ENCODE measurements around the gene KRTAP3-3. TPM values are rescaled to one million over a fixed set of nuclear protein-coding genes. Genes with fewer than 3 reads are reported as not detected.

The KRTAP3-3 gene
- total RNA-seq, 1 experiment from 2014 or later, result not detected

DNA sequence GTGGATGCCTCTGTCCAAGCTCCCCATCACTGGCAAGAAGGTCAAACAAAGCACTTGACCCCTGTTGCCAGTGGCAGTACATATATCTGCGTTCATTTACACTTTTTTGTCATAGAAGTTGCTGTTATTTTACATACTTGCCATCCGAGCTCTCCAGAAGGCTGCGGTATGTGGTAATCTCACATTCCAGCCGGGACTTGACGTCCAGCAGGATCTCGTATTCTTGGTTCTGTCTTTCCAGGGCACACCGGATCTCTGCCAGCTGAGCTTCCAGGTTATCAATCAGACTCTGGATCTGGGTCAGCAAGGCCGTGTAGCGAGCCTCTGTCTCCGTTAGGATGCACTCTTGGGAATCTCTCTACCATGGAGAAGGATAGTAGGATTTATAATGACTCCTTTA lies 33.8 kb downstream of the KRTAP3-3 start:
- H4K20me1 ChIP-seq (ENCODE audit: control insufficient read depth, insufficient read depth, insufficient read length), result no peaks in the 10 kb centered on the region
- peaks cover 27 to 29% of the 10 kb centered on the region in 2 experiments for H3K4me1 Mint-ChIP-seq
- H2BK5ac ChIP-seq (ENCODE audit: insufficient read length, low read length), result no peak overlapping the region
- no peak overlapping the region for H2BK120ac ChIP-seq (ENCODE audit: low read depth, low read length, poor library complexity, severe bottlenecking)
- H3K4ac ChIP-seq (ENCODE audit: low read depth, low read length), result no peak overlapping the region
- H3K56ac ChIP-seq (ENCODE audit: insufficient read length, low read depth, low read length), result no peak overlapping the region
- H4K91ac ChIP-seq (ENCODE audit: insufficient read length, low read depth, low read length), result no peak overlapping the region
- H3K23me2 ChIP-seq (ENCODE audit: insufficient read length, low read depth, low read length, poor library complexity, severe bottlenecking), result no peaks in the 10 kb centered on the region
- DNase-seq, result no peak
- peak overlapping the region in 1 of 3 experiments; percentile 42; a peak in 3 of 7 replicates for H3K27ac Mint-ChIP-seq
- H3K4me2 ChIP-seq (ENCODE audit: insufficient read depth, insufficient read length, low read length), result no peak overlapping the region
- TF ChIP-seq, protein P1, sequence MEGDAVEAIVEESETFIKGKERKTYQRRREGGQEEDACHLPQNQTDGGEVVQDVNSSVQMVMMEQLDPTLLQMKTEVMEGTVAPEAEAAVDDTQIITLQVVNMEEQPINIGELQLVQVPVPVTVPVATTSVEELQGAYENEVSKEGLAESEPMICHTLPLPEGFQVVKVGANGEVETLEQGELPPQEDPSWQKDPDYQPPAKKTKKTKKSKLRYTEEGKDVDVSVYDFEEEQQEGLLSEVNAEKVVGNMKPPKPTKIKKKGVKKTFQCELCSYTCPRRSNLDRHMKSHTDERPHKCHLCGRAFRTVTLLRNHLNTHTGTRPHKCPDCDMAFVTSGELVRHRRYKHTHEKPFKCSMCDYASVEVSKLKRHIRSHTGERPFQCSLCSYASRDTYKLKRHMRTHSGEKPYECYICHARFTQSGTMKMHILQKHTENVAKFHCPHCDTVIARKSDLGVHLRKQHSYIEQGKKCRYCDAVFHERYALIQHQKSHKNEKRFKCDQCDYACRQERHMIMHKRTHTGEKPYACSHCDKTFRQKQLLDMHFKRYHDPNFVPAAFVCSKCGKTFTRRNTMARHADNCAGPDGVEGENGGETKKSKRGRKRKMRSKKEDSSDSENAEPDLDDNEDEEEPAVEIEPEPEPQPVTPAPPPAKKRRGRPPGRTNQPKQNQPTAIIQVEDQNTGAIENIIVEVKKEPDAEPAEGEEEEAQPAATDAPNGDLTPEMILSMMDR (conservative IDR thresholded peaks at IDR 0.05), result no peak
- no peak overlapping the region for H2AFZ ChIP-seq (ENCODE audit: low read length)
- no peaks in the 10 kb centered on the region for H3K79me1 ChIP-seq (ENCODE audit: insufficient read depth, low read depth, low read length, poor library complexity, severe bottlenecking)
- H3K23ac ChIP-seq (ENCODE audit: insufficient read length, low read depth, low read length), result no peak overlapping the region
- H3K18ac ChIP-seq (ENCODE audit: insufficient read length, low read depth, low read length), result no peak overlapping the region
- H3K4me3 Mint-ChIP-seq, result no peak overlapping the region
- no peak overlapping the region for H3K27ac ChIP-seq (ENCODE audit: insufficient read length, low read depth, low read length)
- no peak overlapping the region for H3T11ph ChIP-seq (ENCODE audit: low read length)
- H4K5ac ChIP-seq (ENCODE audit: insufficient read length, low read depth, low read length), result no peak overlapping the region
- no peaks in the 10 kb centered on the region for H3K27me3 ChIP-seq (ENCODE audit: insufficient read depth, low read length)
- no peak overlapping the region for H2BK15ac ChIP-seq (ENCODE audit: low read depth, low read length)
- H3K36me3 Mint-ChIP-seq (ENCODE audit: insufficient read depth in 1 of 3, low read depth in 3 of 3), result no peaks in the 10 kb centered on the region
- H3K79me2 ChIP-seq (ENCODE audit: insufficient read depth, low read length), result no peaks in the 10 kb centered on the region
- no peak overlapping the region for H3K9ac ChIP-seq (ENCODE audit: extremely low read depth, insufficient read length, low read length)
- WGBS (ENCODE audit: extremely low coverage, insufficient read length, low lambda C conversion rate), result no CpG with 5 or more reads among the region's 10 CpGs
- no peaks in the 10 kb centered on the region; the same call in 1 of the 2 replicates for H3K27me3 Mint-ChIP-seq (ENCODE audit: low read depth)
- no peaks in the 10 kb centered on the region for H3K9me3 Mint-ChIP-seq
- no peak overlapping the region for H2AK5ac ChIP-seq (ENCODE audit: insufficient read length, low read length)
- H4K8ac ChIP-seq (replicated peaks; ENCODE audit: insufficient read length, low read depth, low read length), result no peak overlapping the region
- H2BK12ac ChIP-seq (ENCODE audit: insufficient read length, low read depth, low read length), result no peak overlapping the region
- no peak overlapping the region for H2BK20ac ChIP-seq (ENCODE audit: low read depth, low read length, poor library complexity, severe bottlenecking)
- H3K9me3 ChIP-seq (ENCODE audit: control insufficient read depth, low read depth, low read length), result no peaks in the 10 kb centered on the region
- peaks cover 9% of the 10 kb centered on the region; the same call in 1 of the 2 replicates for H3K4me1 ChIP-seq (ENCODE audit: insufficient read depth, low read length)
- H3K14ac ChIP-seq (ENCODE audit: insufficient read depth, low read length), result no peak overlapping the region

All from H9 (cell line).